MCF 10A (cell line): ENCODE results near the gene ODAD2. TPM values are rescaled to one million over a fixed set of nuclear protein-coding genes. Genes with fewer than 3 reads are reported as not detected.

ENCODE experiments used
- BruUV-seq: library from RNA; stranded (reverse); fragments of 400-500 nt; replicated peaks from 2 replicates; lab custom pipeline; 2021; lab: Mats Ljungman, UMichigan
- CTCF ChIA-PET: fragments of 300-600 bp; sonication (Branson Sonifier 250); formaldehyde crosslinking; extraction: SDS; loops from one replicate; lab custom pipeline; 2021; ENCODE audit warnings: antibody characterized with exemption, inconsistent platforms; lab: Yijun Ruan, JAX
- POLR2A ChIA-PET: fragments of 300-600, 350-650 bp; sonication (Branson Sonifier 250); formaldehyde crosslinking; extraction: SDS; loops from one replicate; lab custom pipeline; 2020; ENCODE audit warnings: antibody characterized with exemption, inconsistent platforms; lab: Yijun Ruan, JAX
- DNase-seq: peaks from one replicate; pipeline ENCODE4 v3.0.0-alpha.2; 2018; ENCODE audit not compliant: unreplicated experiment
- H3K27ac Mint-ChIP-seq: one replicate; pipeline ENCODE4 v1.8.0; 2022; ENCODE audit warnings: mild to moderate bottlenecking, low read depth, mixed read lengths; ENCODE audit not compliant: unreplicated experiment
- H3K27me3 Mint-ChIP-seq: one replicate; pipeline ENCODE4 v1.8.0; 2022; ENCODE audit warnings: mixed read lengths; ENCODE audit not compliant: insufficient read depth, unreplicated experiment
- H3K36me3 Mint-ChIP-seq: one replicate; pipeline ENCODE4 v1.8.0; 2022; ENCODE audit warnings: mild to moderate bottlenecking, moderate library complexity, mixed read lengths; ENCODE audit not compliant: insufficient read depth, unreplicated experiment
- H3K4me1 Mint-ChIP-seq: one replicate; pipeline ENCODE4 v1.8.0; 2022; ENCODE audit warnings: mixed read lengths; ENCODE audit not compliant: insufficient read depth, unreplicated experiment
- H3K4me3 Mint-ChIP-seq: one replicate; pipeline ENCODE4 v1.8.0; 2022; ENCODE audit warnings: mild to moderate bottlenecking, moderate library complexity, mixed read lengths; ENCODE audit not compliant: unreplicated experiment
- H3K9me3 Mint-ChIP-seq: one replicate; pipeline ENCODE4 v1.8.0; 2022; ENCODE audit warnings: mixed read lengths; ENCODE audit not compliant: unreplicated experiment
- CTCF ChIP-seq: fragments of 200-600 bp; IDR thresholded peaks from one replicate; pipeline ENCODE4 v1.8.0; 2022; ENCODE audit warnings: antibody characterized with exemption, mild to moderate bottlenecking; ENCODE audit not compliant: unreplicated experiment
- intact Hi-C: fragments of 100-400 bp; cut with micrococcal nuclease; formaldehyde crosslinking; loops from 2 replicates; pipeline ENCODE4 v1.14.1; 2022
- total RNA-seq: library from RNA; stranded (reverse); gene quantifications from 2 replicates; pipeline ENCODE4 v1.2.3, GENCODE V29; 2022

The ODAD2 gene
- total RNA-seq, 1 experiment from 2014 or later: 0.28 TPM

DNA sequence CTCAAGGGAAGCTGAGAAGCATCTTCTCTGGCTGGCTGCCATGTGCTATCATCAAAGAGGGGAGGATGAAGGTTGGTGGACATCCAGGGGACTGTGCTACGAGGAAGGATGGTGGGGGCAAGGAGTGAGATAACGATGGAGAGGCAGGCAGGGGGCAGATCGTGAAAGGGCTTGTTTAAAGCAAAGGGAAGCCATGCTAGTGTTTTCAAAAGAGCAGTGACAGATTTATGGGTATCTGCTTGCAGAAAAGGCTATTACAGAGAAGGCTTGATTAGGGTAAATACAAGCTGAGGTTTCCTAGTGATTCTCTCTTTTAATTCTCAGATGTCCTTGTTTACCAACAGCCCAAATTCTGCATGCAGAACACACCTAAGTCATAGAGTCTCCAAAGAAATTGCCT, 164.4 kb downstream of the ODAD2 start:
- Mint-ChIP-seq H3K4me1 (peaks cover 5% of the 10 kb centered on the region), H3K27ac (no peak overlapping the region), H3K36me3 (no peaks in the 10 kb centered on the region), H3K27me3 (no peaks in the 10 kb centered on the region), H3K9me3 (no peaks in the 10 kb centered on the region), H3K4me3 (no peak overlapping the region)
- intact Hi-C loops: no loop called here
- ChIA-PET CTCF (no interaction called here), POLR2A (no interaction called here)
- no TSS peak for BruUV-seq
- DNase-seq: no peak
- TF ChIP-seq CTCF: no peak

DNA sequence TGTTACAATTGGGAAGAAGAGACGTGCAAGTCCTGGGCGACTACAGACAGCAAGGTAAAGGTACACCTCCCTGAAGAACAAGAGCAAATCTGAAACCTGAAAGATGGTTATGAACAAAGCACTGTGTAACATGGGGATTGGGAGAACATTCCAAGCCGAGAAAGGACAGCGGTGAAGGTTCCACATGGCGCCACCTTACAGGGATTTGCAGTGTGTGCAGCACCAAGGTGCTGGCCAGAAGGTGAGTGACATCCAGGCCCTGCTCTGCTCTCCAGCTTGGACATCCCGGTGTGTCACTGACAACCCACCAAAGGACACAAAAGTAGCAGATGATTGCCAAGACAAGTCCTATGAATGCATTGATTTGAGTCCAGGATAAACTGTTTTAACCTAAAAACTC, 165.1 kb downstream of the ODAD2 start:
- no peaks in the 10 kb centered on the region for H3K9me3 Mint-ChIP-seq
- no peak for DNase-seq
- no peak overlapping the region for H3K27ac Mint-ChIP-seq
- H3K36me3 Mint-ChIP-seq: no peaks in the 10 kb centered on the region
- ChIA-PET POLR2A (no interaction called here), CTCF (no interaction called here)
- no peaks in the 10 kb centered on the region for H3K27me3 Mint-ChIP-seq
- peaks cover 5% of the 10 kb centered on the region for H3K4me1 Mint-ChIP-seq
- intact Hi-C loops: no loop called here
- TF ChIP-seq CTCF: no peak
- BruUV-seq: no TSS peak
- no peak overlapping the region for H3K4me3 Mint-ChIP-seq

GRCh38 chr10:27832826-27833225, 166.1 kb downstream of the ODAD2 start:
- Mint-ChIP-seq H3K9me3 (no peaks in the 10 kb centered on the region), H3K27me3 (no peaks in the 10 kb centered on the region), H3K4me1 (no peaks in the 10 kb centered on the region), H3K27ac (no peak overlapping the region), H3K4me3 (no peak overlapping the region), H3K36me3 (no peaks in the 10 kb centered on the region)
- CTCF ChIA-PET: no interaction called here
- intact Hi-C loops: no loop called here
- DNase-seq: no peak
- POLR2A ChIA-PET: no interaction called here
- no TSS peak for BruUV-seq
- no peak for TF ChIP-seq CTCF

- CTCF ChIA-PET: no interaction called here
- no peaks in the 10 kb centered on the region for H3K36me3 Mint-ChIP-seq
- no TSS peak for BruUV-seq
- TF ChIP-seq CTCF: no peak
- H3K4me1 Mint-ChIP-seq: no peaks in the 10 kb centered on the region
- no peaks in the 10 kb centered on the region for H3K27me3 Mint-ChIP-seq
- intact Hi-C loops: no loop called here
- H3K4me3 Mint-ChIP-seq: no peak overlapping the region
- H3K9me3 Mint-ChIP-seq: no peaks in the 10 kb centered on the region
- POLR2A ChIA-PET: no interaction called here
- H3K27ac Mint-ChIP-seq: no peak overlapping the region
- DNase-seq: no peak
These were observed 172.5 kb downstream of the ODAD2 start for GRCh38 chr10:27826369-27826768.
